WERI-Rb-1 (cell line): Measurements from ENCODE around the gene CDC42SE1.
A peak's percentile ranks its signal among the peaks of the same experiment; 100 is the strongest.

Source experiments
- DNase-seq: peaks from one replicate; pipeline ENCODE4 v3.0.0-alpha.2; 2020
- H3K27ac ChIP-seq: fragments of 250-450 bp; sonication (Bioruptor Pico); 2 replicates; pipeline ENCODE4 v1.5.1; 2020; ENCODE audit warnings: mild to moderate bottlenecking, moderate library complexity
- H3K27me3 ChIP-seq: fragments of 250-450 bp; sonication (Bioruptor Pico); 2 replicates; pipeline ENCODE4 v1.5.1; 2021; ENCODE audit warnings: mild to moderate bottlenecking, low read depth, moderate library complexity; ENCODE audit not compliant: insufficient read depth, severe bottlenecking
- H3K36me3 ChIP-seq: fragments of 250-450 bp; sonication (Bioruptor Pico); 2 replicates; pipeline ENCODE4 v1.5.1; 2020; ENCODE audit warnings: mild to moderate bottlenecking, moderate library complexity
- H3K4me3 ChIP-seq: 2 replicates; pipeline ENCODE4 v1.5.1; 2011; ENCODE audit warnings: low read depth, mild to moderate bottlenecking, control low read depth, low read length
- H3K9me3 ChIP-seq: fragments of 250-450 bp; sonication (Bioruptor Pico); 2 replicates; pipeline ENCODE4 v1.5.1; 2021; ENCODE audit warnings: mild to moderate bottlenecking, moderate library complexity; ENCODE audit not compliant: severe bottlenecking
- TF ChIP-seq, protein P1 (sequence below): IDR thresholded peaks from 2 replicates; pipeline ENCODE4 v1.5.1; 2011; ENCODE audit warnings: low read depth, mild to moderate bottlenecking, control low read depth, inconsistent platforms, low read length

The CDC42SE1 gene

GRCh38 chr1:151058692-151059091 is 730 bp downstream of the CDC42SE1 start:
- H3K9me3 ChIP-seq = no peaks in the 10 kb centered on the region

DNA sequence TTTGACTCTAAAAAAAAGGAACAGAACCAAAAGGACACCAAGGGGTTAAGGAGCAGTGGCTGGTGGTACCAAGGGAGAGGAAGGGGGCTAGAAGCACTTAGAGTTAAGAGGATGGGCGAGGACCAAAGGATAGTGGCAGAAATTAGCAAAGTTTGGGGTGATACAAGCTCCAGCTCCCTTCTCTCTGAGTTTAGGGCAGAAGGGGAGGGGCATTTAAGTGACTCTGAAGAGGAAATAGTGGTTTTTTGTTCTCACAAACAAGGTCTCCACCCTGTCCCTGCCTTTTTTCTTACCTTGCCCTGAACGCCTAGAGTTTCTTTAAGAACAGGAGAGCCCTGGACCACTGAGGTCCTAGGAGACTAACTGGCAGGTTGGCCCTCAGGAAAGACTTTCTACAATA is 3.3 kb downstream of the CDC42SE1 start:
- no peak overlapping the region for H3K27ac ChIP-seq
- DNase-seq = no peak

More at GRCh38 chr1:151058692-151059091, 730 bp downstream of the CDC42SE1 start:
- peak overlapping the region; percentile 90 for H3K4me3 ChIP-seq
- DNase-seq = peak; percentile 35
- peaks cover 62% of the 10 kb centered on the region for H3K36me3 ChIP-seq
- peak overlapping the region; percentile 79 for H3K27ac ChIP-seq
- no peaks in the 10 kb centered on the region for H3K27me3 ChIP-seq
- TF ChIP-seq, protein P1, sequence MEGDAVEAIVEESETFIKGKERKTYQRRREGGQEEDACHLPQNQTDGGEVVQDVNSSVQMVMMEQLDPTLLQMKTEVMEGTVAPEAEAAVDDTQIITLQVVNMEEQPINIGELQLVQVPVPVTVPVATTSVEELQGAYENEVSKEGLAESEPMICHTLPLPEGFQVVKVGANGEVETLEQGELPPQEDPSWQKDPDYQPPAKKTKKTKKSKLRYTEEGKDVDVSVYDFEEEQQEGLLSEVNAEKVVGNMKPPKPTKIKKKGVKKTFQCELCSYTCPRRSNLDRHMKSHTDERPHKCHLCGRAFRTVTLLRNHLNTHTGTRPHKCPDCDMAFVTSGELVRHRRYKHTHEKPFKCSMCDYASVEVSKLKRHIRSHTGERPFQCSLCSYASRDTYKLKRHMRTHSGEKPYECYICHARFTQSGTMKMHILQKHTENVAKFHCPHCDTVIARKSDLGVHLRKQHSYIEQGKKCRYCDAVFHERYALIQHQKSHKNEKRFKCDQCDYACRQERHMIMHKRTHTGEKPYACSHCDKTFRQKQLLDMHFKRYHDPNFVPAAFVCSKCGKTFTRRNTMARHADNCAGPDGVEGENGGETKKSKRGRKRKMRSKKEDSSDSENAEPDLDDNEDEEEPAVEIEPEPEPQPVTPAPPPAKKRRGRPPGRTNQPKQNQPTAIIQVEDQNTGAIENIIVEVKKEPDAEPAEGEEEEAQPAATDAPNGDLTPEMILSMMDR = no peak

GRCh38 chr1:151055581-151055980 is 3.8 kb downstream of the CDC42SE1 start:
- H3K36me3 ChIP-seq = peaks cover 77% of the 10 kb centered on the region
- H3K27ac ChIP-seq = no peak overlapping the region
- no peaks in the 10 kb centered on the region for H3K9me3 ChIP-seq
- no peaks in the 10 kb centered on the region for H3K27me3 ChIP-seq
- H3K4me3 ChIP-seq = no peak overlapping the region
- no peak for DNase-seq
- TF ChIP-seq, protein P1 = no peak

More for the DNA sequence above, 3.3 kb downstream of the CDC42SE1 start:
- H3K27me3 ChIP-seq = no peaks in the 10 kb centered on the region
- H3K36me3 ChIP-seq = peaks cover 72% of the 10 kb centered on the region
- no peaks in the 10 kb centered on the region for H3K9me3 ChIP-seq
- no peak overlapping the region for H3K4me3 ChIP-seq
- TF ChIP-seq, protein P1 = no peak

GRCh38 chr1:151054971-151055547 is 4.4 kb downstream of the CDC42SE1 start:
- Histone ChIP-seq H3K27ac (no peak overlapping the region), H3K4me3 (no peak overlapping the region), H3K9me3 (no peaks in the 10 kb centered on the region), H3K27me3 (no peaks in the 10 kb centered on the region), H3K36me3 (peaks cover 80% of the 10 kb centered on the region)
- no peak for DNase-seq
- TF ChIP-seq, protein P1 = no peak

GRCh38 chr1:151051356-151052009 is 7.9 kb downstream of the CDC42SE1 start:
- H3K36me3 ChIP-seq = peaks cover 64% of the 10 kb centered on the region
- TF ChIP-seq, protein P1 = no peak
- H3K9me3 ChIP-seq = no peaks in the 10 kb centered on the region
- no peak overlapping the region for H3K4me3 ChIP-seq
- no peak overlapping the region for H3K27ac ChIP-seq
- no peaks in the 10 kb centered on the region for H3K27me3 ChIP-seq
- no peak for DNase-seq
